Activated CD4-positive, alpha-beta T cell treated with anti-CD3 and anti-CD28 coated beads for 36 hours (primary cell): ENCODE results near the gene FAM236A. TPM values are rescaled to one million over a fixed set of nuclear protein-coding genes. Genes with fewer than 3 reads are reported as not detected.
"Not testable (repeated sequence)": the region's sequence is repeated elsewhere in the genome, so short reads cannot be mapped to it uniquely, and the experiment has no call there.

Experiments used
- ATAC-seq: fragments of 200-7000 bp; cut with Tn5 transposase; one replicate; pipeline ENCODE4 v1.10.0; 2021; ENCODE audit warnings: mild to moderate bottlenecking, moderate library complexity
- CTCF ChIA-PET: fragments of 350-600 bp; sonication (Branson Sonifier 250); formaldehyde crosslinking; loops from one replicate; lab custom pipeline; 2021; ENCODE audit warnings: antibody characterized with exemption; lab: Charles Lee
- POLR2A ChIA-PET: fragments of 350-600 bp; sonication (Branson Sonifier 250); formaldehyde crosslinking; loops from one replicate; lab custom pipeline; 2021; ENCODE audit warnings: antibody characterized with exemption, inconsistent platforms; lab: Charles Lee
- DNase-seq: peaks from one replicate; pipeline ENCODE4 v3.0.0-alpha.2; 2020
- H3K27ac Mint-ChIP-seq: one replicate; pipeline ENCODE4 v1.8.0; 2021; ENCODE audit warnings: mixed read lengths
- H3K27me3 Mint-ChIP-seq: one replicate; pipeline ENCODE4 v1.8.0; 2021; ENCODE audit warnings: mixed read lengths
- H3K36me3 Mint-ChIP-seq: one replicate; pipeline ENCODE4 v1.8.0; 2021; ENCODE audit warnings: low read depth, mixed read lengths
- H3K4me1 Mint-ChIP-seq: one replicate; pipeline ENCODE4 v1.8.0; 2021; ENCODE audit warnings: mixed read lengths
- H3K4me3 Mint-ChIP-seq: one replicate; pipeline ENCODE4 v1.8.0; 2021; ENCODE audit warnings: mild to moderate bottlenecking, moderate library complexity, mixed read lengths
- H3K9me3 Mint-ChIP-seq: one replicate; pipeline ENCODE4 v1.8.0; 2021; ENCODE audit warnings: low read depth, mixed read lengths
- intact Hi-C, 2 experiments: fragments of 100-400 bp; cut with DNase I in 1 of 2; cut with micrococcal nuclease in 1 of 2; formaldehyde crosslinking; loops; one replicate each; pipeline versions ENCODE4 v1.14.2 to v1.15.1; 2022 to 2024; cut with DNase I, micrococcal nuclease
- total RNA-seq, 2 experiments: library from RNA; stranded (reverse); gene quantifications; one replicate each; pipeline ENCODE4 v1.2.3, GENCODE V29; 2021

The FAM236A gene
- total RNA-seq, 2 experiments from 2014 or later: not detected

DNA sequence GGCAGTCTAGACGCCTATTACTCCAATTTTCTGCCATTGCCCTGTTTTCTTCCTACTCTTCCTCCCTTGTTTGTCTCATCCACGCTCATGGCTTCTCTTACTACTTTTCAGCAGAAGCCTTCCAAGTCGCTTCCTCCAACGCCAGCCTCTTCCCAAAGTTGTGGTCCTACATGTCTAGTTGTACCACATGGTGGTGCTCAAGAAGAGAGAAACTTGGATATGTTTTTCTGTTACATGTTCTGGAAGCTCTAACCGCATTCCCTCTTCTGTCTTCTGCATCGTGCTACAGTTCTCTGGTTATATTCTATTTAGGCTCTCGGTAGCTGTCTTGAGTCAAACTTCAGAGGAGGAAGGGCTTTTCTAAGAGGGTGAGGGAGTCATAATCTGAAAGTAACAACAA, 36.9 kb downstream of the FAM236A start:
- CTCF ChIA-PET, intact Hi-C loops, H3K27ac Mint-ChIP-seq: not testable (repeated sequence)

DNA sequence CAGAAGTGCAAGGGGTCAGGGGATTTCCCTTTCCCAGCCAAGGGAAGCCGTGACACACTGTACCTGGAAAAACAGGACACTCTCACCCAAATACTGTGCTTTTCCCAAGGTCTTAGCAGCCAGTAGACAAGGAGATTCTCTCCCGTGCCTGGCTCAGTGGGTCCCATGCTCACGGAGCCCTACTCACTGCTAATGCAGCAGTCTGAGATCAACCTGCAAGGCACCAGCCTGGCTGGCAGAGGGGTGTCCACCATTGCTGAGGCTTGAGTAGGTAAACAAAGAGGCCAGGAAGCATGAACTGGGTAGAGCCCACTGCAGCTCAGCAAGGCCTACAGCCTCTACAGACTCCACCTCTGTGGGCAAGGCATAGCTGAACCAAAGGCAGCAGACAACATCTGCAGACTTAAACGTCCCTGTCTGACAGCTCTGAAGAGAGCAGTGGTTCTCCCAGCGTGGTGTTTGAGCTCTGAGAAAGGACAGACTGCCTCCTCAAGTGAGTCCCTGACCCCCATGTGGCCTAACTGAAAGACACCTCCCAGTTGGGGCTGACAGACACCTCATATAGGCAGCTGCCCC, 43.0 kb downstream of the FAM236A start:
- H3K27ac Mint-ChIP-seq, DNase-seq, CTCF ChIA-PET, H3K36me3 Mint-ChIP-seq, intact Hi-C loops, H3K4me1 Mint-ChIP-seq, POLR2A ChIA-PET, ATAC-seq, H3K27me3 Mint-ChIP-seq, H3K9me3 Mint-ChIP-seq, H3K4me3 Mint-ChIP-seq: not testable (repeated sequence)

More for the DNA sequence above, 36.9 kb downstream of the FAM236A start:
- H3K4me1 Mint-ChIP-seq, ATAC-seq, H3K27me3 Mint-ChIP-seq, H3K4me3 Mint-ChIP-seq, H3K36me3 Mint-ChIP-seq, POLR2A ChIA-PET, DNase-seq, H3K9me3 Mint-ChIP-seq: not testable (repeated sequence)

Other genes starting within 250 kb of the FAM236A start
- 1 to 10 TPM; 8.7 to 9.4 TPM for gene PHKA1, start 223.9 kb upstream of the FAM236A start, total RNA-seq
- under 1 TPM in 1 of 2 experiments, not detected in 1; 0.18 TPM for gene DMRTC1B, start 161.3 kb upstream of the FAM236A start, total RNA-seq
- gene FAM236B, start 155.5 kb upstream of the FAM236A start, total RNA-seq: not detected
- not detected for gene FAM236D, start 130.0 kb upstream of the FAM236A start, total RNA-seq
- gene FAM236C, start 25.6 kb upstream of the FAM236A start, total RNA-seq: not detected
- under 1 TPM in 1 of 2 experiments, not detected in 1; 0.18 TPM for gene DMRTC1, start 5.6 kb downstream of the FAM236A start, total RNA-seq
- gene PABPC1L2B, start 64.7 kb downstream of the FAM236A start, total RNA-seq: not detected
- gene PABPC1L2A, start 141.3 kb downstream of the FAM236A start, total RNA-seq: not detected